HG03342 (cell line): ENCODE measurements around the gene TAF8.

Source experiments
- ATAC-seq: cut with Tn5 transposase; IDR thresholded peaks from one replicate; pipeline ENCODE4 v1.9.1; 2021; ENCODE audit warnings: mild to moderate bottlenecking, moderate library complexity; ENCODE audit not compliant: unreplicated experiment

TAF8 gene

DNA sequence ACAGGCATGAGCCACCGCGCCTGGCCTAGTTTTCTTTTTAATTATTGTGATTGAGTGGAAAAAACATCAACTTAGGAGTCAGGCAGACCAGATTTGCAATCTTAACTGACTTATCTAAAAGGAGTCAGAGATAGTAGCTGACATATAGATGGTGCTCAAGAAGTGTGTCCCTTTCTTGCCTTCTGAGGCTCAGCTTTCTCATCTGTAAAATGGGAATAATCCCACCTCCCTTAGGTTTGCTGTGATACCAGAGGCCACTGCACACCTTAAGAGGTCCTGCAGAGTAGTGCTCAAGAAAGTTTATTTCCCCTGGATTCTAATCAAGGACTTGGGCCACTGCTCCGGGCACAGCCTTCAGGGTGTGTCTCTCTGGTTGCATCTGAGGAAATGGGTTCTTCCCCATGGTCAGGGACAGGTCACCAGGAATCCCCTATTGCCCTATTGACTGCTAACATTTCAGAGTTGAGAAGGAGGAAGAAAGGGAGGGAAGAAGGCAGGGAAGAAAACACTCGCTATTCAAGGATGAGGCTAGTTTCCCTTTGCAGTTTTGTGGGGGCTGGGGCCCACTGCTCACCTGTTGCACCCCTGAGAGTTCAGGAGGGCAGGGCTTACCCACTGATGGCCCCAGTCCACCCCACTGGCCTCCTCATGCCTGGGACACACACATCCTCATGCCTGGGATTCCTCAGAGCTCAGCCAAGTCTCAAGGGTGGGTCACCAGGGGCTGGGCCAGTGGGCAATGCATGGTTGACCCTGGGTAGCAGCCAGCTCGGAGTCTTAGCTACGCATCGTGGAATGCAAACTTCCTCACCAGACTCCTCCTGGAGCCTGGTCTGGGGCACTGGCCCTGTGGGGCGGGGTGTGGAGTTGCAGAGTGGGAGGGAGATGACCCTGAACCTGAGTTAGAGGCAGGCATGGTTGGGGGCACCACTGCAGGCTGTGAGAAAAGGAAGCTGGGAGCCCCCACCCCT is 70.9 kb downstream of the TAF8 start:
- ATAC-seq = no peak

DNA sequence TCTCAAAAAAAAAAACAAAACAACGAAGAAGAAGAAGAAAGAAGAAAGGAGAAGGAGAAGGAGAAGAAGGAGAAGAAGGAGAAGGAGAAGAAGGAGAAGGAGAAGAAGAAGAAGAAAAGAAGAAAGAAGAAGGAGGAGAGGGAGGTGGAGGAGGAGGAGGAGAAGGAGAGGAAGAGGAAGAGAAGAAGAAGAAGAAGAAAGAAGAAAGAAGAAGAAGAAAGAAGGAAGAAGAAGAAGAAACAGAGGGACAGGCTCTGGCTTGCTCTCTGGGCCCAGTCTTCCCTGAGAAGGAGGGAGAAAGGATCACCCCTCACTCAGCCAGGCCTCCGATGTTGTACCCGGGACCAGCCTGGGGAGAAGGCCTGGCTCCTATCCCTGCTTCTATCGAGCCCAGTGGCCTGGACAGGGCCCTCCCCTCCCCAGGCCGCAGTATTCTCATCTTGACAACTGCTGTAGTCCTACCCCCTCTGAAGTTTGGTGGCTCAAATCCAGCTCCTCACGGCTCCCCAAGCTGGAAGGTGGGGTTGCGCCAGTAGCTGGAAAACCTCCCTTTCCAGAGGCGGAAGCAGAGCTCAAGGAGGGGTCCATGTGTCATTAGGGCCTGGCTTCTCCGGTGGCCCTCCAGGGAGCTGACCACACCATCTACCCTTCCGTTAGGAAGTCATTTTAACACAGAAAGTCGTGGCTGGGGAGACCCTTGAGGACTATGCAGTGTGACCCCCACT is 73.2 kb downstream of the TAF8 start:
- ATAC-seq = no peak

DNA sequence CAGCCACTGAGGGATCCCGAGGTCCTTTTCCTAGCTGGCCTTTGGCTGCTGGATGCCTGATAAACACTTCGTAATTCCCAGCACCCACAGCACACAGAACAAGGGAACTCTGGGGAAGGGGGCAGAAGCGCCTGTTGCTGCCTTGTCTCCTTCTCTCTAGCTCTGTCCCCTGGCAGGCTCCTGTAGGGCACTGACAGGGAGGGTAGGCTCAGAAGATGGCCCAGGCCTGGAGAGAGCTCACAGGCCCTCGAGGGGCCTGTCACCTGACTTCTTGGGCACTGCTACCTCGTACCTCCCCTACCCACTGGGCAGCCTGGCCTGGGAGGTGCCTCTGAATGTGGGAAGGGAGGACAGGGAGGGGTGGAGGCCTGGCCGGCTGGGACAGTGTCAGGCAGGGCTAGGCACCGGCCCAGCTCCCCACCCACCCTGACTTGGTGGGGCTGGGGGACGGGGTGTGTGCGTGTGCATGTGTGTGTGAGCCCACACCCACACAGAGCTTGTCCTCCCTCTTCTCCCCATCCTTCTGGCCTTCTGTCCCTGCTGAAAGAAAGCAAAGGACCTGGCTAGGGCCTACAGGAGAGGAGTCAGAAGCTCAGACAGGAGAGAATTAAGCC is 74.0 kb downstream of the TAF8 start:
- ATAC-seq = no peak

DNA sequence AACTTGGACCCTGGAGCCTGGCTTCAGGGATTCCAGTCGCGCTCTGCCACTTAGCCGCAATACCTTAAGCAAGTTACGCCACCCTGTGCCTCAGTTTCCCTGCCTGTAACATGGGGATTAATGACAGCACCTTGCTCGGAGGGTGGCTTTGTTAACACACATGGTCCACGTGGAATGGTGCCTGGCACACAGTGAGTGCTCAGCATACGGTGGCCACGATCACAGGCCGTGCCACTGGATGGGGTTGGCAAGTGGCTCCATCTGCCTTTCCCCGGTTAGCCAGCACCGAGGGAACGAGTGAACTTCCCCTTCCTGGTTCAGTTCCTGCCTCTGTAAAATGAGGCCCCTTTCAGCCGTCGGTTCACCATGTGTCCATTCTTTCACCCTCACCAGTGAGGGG is 74.9 kb downstream of the TAF8 start:
- no peak for ATAC-seq

DNA sequence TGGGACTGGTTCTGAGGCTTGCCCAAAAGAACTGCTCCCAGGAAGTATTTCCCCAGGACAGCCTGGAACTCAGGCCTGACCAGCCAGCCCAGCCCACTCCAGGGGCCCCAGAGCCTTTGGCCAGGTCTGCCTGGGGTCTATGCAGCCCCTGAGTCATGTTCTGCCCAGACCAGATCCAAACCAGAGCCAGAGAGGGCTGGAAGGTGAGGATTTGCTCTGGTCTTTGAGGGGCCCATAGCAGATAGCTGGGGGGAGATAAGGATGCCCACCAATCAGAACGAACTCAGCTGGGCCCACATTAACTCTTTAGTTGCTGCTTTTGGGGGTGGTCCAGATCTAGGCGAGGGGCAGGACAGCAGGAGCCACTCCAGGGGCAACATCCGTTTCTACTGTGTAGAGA is 75.3 kb downstream of the TAF8 start:
- ATAC-seq = no peak

DNA sequence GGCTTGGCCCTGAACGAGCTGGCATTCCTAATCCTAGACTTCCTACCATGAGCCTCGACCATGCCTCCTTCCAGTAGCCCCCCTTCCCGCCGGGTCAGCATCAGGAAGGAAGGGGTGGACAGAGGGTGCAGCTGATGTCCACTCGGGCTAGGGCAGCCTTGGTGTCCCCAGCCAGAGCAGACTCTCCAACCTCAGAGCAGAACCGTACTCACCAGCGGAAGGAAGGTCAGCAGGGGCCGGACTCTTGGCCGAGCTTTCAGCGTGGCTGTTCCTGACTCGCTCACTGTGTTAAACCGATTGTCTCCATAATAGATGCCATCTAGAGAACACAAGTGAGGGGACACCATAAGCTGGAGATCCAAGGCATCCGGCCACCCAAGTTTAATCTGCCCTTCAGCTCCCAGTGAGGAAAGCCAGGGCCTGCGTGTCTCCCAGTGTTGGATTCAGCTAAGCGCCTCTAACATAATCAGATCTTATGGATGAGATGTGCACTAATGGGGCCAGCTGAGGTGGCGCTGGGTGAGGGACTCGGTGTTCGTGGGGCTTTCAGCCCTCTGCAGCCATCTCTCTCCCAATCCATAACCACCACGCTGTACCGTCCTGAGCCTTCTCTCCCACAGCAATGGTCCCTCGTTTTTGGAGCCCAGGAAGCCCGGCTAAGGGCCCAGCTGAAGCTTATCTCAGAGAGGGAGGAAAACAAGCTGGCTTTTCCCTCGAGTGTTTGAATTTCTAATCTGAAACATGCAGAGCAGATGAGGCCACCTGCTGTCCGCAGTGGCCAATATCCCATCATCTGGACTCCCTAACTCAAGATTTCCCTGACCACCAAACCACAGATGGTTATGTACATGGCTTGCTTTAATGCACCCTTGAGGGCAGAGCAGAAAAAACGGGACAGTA is 78.4 kb downstream of the TAF8 start:
- ATAC-seq = no peak

DNA sequence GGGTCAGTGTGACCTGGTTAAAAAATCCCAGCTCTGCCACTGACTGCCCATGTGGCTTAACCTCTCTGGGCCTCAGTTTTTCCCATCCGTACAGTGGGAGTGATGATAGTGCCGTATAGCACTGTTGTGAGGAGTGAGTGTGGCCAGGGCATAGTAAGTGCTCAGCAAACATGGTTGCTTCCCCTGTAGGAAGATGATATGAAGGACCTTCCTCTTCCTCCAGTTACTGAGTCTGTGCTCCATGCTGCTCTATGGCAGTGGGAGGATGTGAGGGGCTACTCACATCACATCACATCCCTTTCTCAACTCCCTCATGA is 79.0 kb downstream of the TAF8 start:
- no peak for ATAC-seq

DNA sequence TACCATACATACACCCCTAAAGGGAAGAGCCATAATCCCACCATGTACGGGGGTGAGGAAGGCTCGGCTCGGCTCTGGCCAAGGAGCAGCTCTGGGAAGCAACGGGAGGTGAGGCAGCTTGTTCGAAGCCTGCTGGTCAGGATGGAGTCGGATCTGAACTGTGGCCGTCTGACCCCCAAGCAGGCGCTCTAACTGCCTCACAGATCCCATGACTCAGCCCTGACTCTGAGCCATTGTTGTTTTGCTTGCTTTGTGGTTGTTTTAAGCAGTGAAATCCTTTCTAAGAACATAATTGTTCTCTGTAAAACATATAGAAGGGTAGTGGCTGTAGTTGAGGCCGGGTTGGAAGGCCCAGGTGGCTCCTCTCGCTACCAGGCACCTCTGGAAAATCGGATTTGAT is 81.2 kb downstream of the TAF8 start:
- no peak for ATAC-seq

DNA sequence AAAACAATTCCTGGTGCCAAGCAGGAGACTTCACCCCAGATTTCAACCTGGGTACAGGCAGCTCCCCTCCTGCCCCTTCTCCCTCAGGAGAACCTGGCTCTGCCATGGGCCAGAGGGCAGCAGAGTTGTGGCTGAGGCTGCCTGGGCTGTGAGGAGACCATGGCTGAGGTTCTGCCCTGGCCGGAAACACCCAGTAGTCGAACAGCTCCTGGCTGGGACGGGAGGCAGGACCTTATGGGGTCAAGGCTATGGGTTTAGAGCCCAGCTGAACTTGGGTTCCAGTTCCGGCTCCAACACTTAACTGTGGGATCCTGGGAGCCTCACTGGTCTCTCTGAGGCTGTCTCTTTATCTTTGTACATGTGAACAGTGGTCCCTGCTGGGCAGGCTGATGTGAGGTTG is 83.6 kb downstream of the TAF8 start:
- no peak for ATAC-seq

DNA sequence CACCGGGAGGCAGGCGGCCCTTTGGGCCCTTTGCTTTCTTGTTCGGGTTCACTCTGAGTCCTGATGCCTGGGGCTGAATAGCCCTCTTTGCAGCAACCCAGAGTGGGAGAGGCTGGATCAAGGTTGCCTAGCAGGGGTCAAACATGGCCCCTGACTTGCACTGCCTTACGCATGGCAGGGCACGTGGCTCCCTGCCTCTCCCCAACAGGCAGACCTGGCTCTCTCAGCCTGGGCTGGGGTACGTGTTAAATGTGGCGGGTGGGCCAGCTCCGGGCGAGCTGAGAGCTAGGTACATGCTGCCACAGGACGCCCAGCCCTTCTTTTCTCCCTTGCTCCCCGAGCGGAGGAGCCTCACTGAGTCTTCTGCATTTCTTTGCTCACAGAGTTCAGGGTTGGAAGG is 84.8 kb downstream of the TAF8 start:
- ATAC-seq = no peak

DNA sequence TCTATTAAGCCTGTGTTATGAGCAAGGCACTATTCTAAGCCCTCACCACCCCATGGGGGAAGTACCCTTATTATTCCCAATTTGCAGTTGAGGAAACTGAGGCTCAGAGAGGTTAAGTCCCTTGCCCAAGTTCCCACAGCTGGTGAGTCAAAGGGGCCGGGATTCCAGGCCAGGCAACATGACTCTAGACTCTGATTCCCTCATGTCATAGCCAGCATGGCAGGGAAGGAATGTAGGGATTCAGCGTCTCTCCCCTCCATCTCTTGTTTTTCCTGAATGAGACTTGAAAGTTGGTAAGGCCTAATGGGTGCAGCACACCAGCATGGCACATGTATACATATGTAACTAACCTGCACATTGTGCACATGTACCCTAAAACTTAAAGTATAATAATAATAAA is 85.4 kb downstream of the TAF8 start:
- ATAC-seq = no peak

DNA sequence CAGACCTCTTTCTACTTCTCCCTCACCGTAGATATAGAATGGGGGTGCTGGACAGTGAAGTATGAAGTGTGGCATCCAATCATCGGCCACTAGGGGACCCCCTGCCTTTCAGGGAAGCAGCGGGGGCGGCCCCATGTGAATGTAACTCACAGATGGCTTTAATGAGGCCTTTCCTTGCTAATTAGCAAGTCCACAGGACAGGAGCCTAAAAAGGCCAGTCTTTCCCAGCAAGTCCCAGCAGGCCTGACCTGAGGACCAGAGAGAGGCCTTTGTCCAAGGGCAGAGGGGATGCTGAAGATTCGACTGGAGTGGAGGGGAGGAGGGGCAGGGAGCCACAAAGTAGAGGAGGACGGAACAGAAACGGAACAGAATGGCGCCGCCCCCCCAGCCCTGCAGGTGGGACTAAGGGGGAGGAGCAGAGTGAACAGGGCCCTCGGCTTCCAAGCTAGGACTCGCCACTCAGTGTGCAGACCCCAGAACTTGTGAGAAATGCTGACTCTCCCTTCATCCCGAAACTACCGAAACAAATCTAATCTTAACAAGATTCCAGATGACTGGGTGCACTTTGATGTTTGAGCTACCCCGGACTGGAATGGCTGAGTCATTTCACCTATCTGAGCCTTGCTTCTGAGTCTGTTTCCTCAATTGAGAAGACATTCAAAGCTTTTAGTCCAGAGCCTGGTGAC is 86.3 kb downstream of the TAF8 start:
- ATAC-seq = no peak
